IPS-NIHi7 (cell line): Measurements from ENCODE around the gene CEMIP.
"Not testable (repeated sequence)": the region's sequence is repeated elsewhere in the genome, so short reads cannot be mapped to it uniquely, and the experiment has no call there.

ENCODE experiments used
- DNase-seq: peaks from one replicate; pipeline ENCODE4 v3.0.0; 2012; ENCODE audit warnings: mixed read lengths; ENCODE audit errors: extremely low spot score

Gene CEMIP

GRCh38 chr15:80953001-80953952 is 174.1 kb downstream of the CEMIP start:
- DNase-seq: no peak

DNA sequence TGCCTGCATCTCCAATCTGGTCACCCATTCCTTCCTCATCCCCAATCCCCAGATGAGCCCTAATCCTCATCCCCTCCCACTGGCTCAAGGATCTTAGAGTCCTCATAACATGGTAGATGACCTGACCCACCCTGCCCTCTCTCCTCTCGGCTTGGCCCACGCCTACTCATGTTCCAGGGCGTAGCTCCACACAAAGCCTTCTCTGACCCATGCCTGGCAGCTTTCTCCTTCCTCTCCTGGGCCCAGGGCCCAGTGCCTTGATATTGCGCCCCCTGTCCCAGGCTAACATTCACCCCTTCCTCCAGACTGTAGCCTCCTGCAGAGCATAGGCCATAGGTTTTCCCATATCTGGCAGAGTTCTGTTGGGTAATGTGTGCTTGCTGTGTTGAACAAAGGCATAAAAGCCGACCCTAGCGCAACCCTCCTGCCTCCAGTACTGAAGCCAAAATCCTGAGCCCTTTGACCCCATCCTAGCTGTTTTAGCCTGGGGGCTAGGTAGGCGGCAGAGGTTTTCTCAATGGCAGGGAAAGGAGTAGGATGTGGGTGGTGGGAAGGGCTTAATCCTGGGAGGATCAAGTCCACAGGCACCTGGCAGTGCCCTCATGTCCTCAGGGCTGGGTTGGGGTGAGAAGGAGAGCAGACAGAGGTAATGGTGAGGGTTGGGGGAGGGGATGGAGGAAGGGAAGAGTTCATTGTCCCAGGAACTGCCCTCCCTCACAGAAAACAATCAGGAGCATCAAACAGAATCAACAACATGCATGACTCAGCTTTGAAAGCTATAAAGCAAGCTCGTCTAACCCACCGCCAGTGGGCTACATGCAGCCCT is 175.0 kb downstream of the CEMIP start:
- DNase-seq: peak; percentile 66

- not testable (repeated sequence) for DNase-seq
Measured at GRCh38 chr15:80955571-80956452, 176.6 kb downstream of the CEMIP start.

DNA sequence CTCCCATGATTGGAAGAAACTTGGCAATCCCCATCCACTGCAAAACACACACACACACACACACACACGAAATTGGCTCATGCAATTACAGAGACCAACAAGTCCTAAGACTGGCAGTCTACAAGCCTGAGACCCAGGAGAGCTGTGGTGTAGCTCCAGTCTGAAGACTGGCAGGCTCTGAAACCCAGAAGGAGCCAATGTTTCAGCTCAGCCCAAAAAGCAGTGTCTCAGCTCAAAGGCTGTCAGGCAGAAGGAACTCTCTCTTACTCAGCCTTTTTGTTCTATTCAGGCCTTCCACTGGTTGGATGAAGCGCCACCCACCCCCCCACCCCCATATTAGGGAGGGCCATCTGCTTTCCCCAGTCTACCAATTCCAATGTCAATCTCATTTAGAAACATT is 178.4 kb downstream of the CEMIP start:
- DNase-seq: no peak

DNA sequence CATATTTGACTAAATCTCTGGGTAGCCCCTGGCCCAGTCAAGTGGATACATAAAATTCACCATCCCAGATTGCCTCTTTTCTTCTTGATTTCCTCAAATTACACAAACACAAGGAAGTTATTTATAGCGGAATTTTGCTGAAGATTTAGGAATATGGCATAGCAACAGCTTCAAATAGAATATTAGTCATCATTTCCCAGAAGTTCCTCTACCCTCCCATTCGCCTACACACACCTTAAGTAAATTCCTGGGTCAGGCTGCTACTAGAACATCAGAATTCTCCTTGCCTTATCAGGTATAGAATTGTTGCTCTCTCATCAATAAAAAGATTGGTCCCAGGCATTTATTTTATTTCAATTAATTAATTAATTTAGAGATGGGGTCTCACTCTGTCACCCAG is 178.8 kb downstream of the CEMIP start:
- DNase-seq: no peak

- no peak for DNase-seq
Measured at GRCh38 chr15:80958818-80959495, 179.8 kb downstream of the CEMIP start.

DNA sequence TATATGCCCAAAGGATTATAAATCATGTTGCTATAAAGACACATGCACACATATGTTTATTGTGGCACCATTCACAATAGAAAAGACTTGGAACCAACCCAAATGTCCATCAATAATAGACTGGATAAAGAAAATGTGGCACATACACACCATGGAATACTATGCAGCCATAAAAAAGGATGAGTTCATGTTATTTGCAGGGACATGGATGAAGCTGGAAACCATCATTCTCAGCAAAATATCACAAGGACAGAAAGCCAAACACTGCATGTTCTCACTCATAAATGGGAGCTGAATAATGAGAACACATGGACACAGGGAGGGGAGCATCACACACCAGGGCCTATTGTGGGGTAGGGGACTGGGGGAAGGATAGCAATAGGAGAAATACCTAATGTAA is 186.3 kb downstream of the CEMIP start:
- not testable (repeated sequence) for DNase-seq

GRCh38 chr15:80966431-80967197 is 187.4 kb downstream of the CEMIP start:
- DNase-seq: no peak

GRCh38 chr15:80967451-80967850 is 188.3 kb downstream of the CEMIP start:
- peak; percentile 81 for DNase-seq

- no peak for DNase-seq
Measured at GRCh38 chr15:80967991-80968510, 188.9 kb downstream of the CEMIP start.

- DNase-seq: no peak
Measured at GRCh38 chr15:80969316-80969715, 190.1 kb downstream of the CEMIP start.

GRCh38 chr15:80970018-80970657 is 191.0 kb downstream of the CEMIP start:
- peak; percentile 48 for DNase-seq

DNA sequence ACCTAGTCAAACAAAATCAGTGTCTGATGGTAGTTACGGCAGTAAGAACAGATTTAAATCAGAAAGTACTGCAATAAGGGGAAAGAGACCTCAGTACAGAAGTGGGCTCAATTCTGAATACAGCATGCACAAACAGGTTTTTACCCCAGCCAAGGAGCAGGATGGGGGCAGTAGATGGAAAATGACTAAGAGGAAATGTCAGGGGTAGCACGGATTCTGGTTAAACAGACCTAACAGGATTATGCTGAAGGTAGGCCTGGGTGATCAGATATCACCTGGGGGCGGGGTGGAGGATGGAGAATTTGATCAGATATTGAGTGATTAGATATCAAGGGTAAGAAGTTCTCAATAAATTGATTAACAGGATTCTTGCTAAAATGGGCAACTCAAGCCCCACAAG is 191.5 kb downstream of the CEMIP start:
- no peak for DNase-seq

DNA sequence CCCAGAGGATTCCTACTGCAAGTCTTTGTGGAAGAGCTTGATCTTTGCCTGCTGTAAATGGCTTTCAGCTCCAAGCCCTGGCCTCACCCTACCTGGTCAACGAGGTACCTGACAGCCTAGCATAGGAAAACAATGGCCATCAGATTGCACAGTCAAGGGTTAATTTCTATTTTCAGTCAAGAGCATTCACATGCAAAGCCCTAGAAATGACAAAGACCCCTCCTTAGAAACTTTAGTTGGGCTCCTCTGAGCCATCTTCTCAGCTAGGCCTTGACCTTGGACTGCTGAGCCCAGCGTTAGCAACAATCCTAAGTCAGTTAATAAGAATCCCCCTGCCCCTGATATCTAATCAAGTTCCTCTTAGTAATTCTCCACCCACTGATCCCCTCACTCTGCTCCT is 192.0 kb downstream of the CEMIP start:
- DNase-seq: no peak

GRCh38 chr15:80972276-80972675 is 193.1 kb downstream of the CEMIP start:
- DNase-seq: no peak

DNA sequence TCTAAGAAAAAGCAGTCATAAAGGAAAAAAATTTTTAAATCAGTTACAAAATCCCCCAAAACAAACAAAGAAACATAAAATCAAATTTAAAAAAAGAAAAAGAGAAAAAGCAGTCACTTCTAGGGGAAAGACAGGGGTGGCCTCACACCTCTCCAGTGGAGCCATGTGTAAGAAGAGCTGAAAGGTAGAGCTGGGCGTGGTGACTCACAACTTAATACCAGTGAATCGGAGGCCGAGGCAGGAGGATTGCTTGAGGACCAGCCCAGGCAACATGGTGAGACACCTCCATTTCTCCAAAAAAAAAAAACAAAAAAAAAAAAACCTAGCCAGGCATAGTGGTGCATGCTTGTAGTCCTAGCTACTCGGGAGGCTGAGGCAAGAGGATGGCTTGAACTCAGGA is 195.7 kb downstream of the CEMIP start:
- no peak for DNase-seq

DNA sequence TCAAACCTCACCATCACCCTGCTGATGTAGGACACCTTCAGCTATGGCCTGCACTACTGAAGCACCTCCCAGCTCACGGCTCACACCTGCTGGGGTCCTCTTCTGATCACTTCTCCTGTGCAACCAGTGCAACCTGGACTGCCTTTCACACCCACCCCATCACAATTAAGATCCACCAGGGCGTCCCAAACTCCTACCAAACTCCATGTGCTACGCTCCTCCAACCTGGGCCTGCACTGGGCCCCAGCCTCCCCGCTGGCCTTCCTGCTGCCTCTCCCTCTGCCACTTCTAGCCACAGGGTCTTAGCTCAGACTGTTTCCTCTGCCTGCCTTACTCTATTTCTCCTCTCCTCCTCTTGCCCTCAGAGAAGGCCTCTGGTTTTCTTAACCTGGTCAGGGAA is 197.7 kb downstream of the CEMIP start:
- no peak for DNase-seq

DNA sequence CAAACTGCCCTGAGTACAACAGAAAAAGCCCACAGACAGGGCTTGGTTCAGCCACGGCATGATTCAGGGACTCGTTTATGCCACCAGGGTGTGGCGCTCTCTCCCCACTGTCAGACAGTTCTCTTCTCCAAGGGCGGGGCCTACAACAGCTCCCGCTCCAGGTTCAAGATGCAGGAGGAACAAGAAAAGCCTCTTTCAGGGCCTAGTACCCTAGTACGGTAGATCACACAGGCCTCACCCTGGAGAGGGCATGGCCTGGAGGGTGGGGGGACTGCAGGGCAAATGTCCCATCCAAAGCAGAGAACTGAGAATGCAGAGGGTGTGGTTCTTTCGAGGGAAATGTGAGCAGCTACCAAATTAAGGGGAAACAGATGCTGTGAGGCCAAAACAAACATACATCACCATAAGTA is 198.5 kb downstream of the CEMIP start:
- peak; percentile 78 for DNase-seq

GRCh38 chr15:80978685-80979329 is 199.6 kb downstream of the CEMIP start:
- DNase-seq: no peak
